CD4-positive, alpha-beta T cell treated with Interleukin-10 for 1 hour (primary cell): ENCODE data around the gene ZNF319.
"Not testable (repeated sequence)": the region's sequence is repeated elsewhere in the genome, so short reads cannot be mapped to it uniquely, and the experiment has no call there.

Experiments
- DNase-seq: peaks from one replicate; pipeline ENCODE4 v3.0.0-alpha.2; 2020

Gene ZNF319

GRCh38 chr16:57996406-57997175, 3.9 kb downstream of the ZNF319 start:
- DNase-seq, result no peak

GRCh38 chr16:57995721-57996405, 4.6 kb downstream of the ZNF319 start:
- DNase-seq, result no peak

DNA sequence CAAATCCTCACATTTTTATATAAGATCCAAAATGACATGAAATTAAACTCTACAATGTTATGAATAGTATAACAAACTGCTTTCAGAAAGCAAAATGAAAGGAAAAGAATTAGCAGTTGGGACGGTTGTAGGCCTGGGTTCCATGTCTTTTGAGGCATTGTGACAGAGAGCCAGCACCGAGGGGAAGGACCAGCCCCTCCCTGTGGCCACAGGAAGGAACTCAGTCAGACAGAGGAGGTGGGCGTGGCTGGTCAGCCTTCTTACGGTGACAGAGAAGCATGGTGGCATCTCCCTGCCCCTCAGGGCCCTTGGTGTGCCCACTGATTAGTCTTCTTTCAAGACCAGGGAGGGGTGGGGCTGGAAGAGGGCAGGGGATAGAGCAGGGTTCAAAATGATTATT, 5.7 kb downstream of the ZNF319 start:
- peak; percentile 56 for DNase-seq

- DNase-seq, result no peak
Measured at GRCh38 chr16:57994361-57994760, 6.1 kb downstream of the ZNF319 start.

DNA sequence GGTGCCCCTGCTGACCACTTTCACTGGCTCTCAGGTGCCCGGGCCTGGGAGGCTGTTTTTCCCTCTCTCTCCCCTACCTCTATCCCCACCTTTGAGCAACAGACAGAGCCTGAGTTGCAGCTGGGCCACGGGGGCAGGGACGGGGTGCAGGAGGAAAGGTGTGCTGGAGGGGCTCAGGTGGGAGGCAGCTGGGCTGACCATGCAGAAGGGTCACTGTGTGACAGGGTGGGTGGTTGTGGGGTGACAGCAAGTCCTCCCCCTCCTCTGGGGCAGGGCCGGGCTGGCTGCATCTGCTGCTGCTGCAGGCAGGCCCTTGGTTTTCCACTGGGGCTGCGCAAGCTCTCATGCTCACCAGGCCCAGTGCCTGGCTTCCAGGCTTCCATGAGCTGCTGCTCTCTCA, 6.6 kb downstream of the ZNF319 start:
- DNase-seq, result no peak

- no peak for DNase-seq
Measured at GRCh38 chr16:57993438-57993837, 7.0 kb downstream of the ZNF319 start.

GRCh38 chr16:57992084-57992483, 8.4 kb downstream of the ZNF319 start:
- no peak for DNase-seq

DNA sequence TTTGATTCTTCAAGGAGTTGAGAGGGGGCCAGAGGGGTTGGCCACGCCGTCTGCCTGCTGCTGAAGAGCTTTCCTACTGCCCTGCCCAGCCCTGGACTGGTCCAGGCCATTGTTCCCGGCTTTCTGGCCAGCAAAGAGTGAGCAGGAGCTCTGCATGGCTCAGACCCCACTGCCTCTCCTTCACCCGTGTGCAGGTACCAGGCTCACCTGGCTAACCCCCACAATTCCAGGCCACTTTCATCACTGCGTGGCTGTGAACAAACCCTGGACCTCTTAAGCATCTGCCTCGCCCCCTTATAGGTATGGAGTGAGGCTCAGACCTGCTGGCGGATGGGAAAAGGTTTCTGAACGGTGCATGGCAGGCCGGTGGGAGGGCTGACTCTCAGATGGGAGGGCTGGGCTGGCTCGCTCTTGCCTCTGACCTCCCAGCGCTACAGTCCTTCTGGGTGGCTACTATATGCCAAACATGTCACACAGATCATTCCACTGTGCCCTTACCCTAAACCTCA, 8.9 kb downstream of the ZNF319 start:
- no peak for DNase-seq

- DNase-seq, result no peak
Measured at GRCh38 chr16:57988929-57989328, 11.5 kb downstream of the ZNF319 start.

- DNase-seq, result no peak
Measured at GRCh38 chr16:57987441-57988177, 12.9 kb downstream of the ZNF319 start.

- DNase-seq, result no peak
Measured at GRCh38 chr16:57986196-57986595, 14.3 kb downstream of the ZNF319 start.

DNA sequence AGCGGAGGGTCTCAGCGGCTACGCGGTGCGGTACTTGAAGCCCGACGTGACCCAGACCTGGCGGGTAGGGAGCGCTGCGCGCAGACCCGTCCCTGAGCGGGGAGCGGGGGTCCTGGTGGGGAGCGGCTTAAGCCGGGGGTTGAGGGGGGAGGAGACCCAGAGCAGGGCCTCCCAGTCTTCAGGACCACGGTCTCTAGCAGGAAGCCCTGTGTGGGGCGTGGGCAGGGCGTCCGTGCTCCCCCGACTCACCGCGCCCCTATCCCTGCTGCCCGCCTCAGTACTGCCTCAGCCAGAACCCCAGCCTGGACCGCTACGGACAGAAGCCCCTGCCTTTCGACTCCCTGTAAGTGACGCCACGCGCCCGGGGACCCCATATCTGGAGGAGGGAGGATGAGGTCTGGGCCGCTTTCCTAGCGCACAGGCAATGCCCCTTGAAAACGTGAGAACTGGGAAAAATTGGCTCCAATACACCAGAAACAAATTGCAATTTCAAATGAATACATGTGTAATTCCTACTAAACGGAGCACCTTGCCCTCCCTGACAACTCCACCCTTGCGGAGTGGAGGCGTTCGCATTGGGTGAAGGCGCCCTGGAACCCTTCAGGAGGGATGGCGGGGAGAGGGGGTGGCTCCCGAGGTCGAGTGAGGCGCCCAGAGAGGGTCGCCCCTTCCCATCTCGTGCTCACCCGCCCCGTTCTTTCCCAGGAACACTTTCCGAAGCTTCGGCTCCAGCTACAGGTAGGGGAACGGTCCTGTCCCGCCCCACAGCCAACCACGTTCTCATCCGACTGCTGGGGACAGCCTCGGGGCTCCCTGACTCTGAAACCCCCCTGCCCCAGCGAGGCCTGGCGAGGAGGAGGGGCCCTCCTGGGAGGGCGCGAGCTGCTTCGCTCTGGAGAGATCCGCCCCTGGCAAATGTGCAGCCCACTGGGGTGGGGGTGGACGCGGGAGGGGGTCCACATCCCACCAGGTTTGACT, 15.0 kb downstream of the ZNF319 start:
- DNase-seq, result no peak

GRCh38 chr16:57984443-57985203, 15.8 kb downstream of the ZNF319 start:
- peak; percentile 95 for DNase-seq

DNA sequence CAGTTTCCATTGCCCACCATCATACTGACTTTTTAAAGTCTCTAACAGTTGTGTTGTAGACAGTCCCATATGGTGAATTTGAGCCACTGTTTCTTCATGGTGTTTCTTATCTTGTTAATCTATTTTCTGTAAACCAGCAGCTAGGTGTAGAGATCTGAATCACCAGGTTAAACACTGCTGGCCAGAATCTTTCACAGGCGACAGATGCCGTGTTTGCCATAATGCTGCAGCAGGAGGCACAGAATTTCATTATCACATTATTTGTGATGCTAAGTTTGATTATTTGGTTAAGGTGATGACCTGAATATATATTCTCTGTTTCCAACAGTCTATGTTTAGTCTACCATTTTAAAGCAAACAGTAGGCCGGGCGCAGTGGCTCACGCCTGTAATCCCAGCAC, 18.1 kb downstream of the ZNF319 start:
- no peak for DNase-seq

GRCh38 chr16:57981636-57982035, 18.8 kb downstream of the ZNF319 start:
- no peak for DNase-seq

- DNase-seq, result no peak
Measured at GRCh38 chr16:57979006-57979585, 21.4 kb downstream of the ZNF319 start.

DNA sequence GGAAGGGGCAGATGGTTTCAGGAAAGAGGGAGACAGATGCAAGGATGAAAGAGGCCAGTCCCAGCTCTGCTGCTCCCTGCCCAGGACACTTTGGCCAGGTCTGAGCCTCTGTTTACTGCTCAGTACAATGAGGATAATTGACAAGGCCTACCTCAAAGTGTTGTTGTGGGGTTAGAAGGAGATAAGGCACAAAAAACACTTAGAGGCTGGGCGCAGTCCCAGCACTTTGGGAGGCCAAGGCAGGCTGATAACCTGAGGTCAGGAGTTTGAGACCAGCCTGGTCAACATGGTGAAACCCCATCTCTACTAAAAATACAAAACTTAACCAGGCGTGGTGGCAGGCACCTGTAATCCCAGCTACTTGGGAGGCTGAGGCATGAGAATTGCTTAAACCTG, 22.4 kb downstream of the ZNF319 start:
- not testable (repeated sequence) for DNase-seq

- no peak for DNase-seq
Measured at GRCh38 chr16:57977418-57978069, 22.9 kb downstream of the ZNF319 start.

GRCh38 chr16:57976331-57976796, 24.1 kb downstream of the ZNF319 start:
- no peak for DNase-seq

- DNase-seq, result no peak
Measured at GRCh38 chr16:57972306-57972705, 28.2 kb downstream of the ZNF319 start.

DNA sequence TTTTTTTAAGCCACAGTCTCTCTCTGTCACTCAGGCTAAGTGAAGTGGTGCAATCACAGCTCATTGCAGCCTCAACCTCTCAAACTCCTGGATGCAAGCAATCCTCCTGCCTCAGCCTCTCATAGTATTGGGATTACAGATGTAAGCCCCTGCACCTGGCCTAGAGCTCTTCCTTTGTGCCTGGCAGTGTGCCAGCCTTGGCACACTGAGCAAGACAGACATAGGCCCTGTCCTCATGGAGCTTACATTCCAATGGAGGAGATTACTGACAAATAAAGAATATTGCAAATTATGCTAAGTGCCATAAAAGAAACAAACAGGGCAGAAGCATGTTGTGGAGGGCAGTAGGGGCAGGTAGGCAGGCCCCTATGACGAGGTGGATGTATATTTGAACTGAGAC, 28.6 kb downstream of the ZNF319 start:
- no peak for DNase-seq
